T-cell (primary cell): ENCODE results near the gene TMEM247. TPM values are rescaled to one million over a fixed set of nuclear protein-coding genes. Genes with fewer than 3 reads are reported as not detected.

Source experiments
- ATAC-seq, 4 experiments: fragments of 200-7000 bp in 3 of 4; fragments of 150-1000 bp in 1 of 4; cut with Tn5 transposase; replicated peaks in 1 of 4; 1 replicate in 3 of 4; 2 replicates in 1 of 4; pipeline ENCODE4 v1.10.0; 2021; ENCODE audit warnings: moderate library complexity in 3 of 4, mild to moderate bottlenecking in 2 of 4, moderate number of reproducible peaks in 1 of 4
- CTCF ChIA-PET, 2 donors: fragments of 300-600 bp; sonication (Branson Sonifier 250); formaldehyde crosslinking; loops; one replicate each; lab custom pipeline; 2022; ENCODE audit warnings: antibody characterized with exemption in 2 of 2; lab: Charles Lee
- POLR2A ChIA-PET, 2 donors: fragments of 300-600 bp; sonication (Branson Sonifier 250); formaldehyde crosslinking; loops; one replicate each; lab custom pipeline; 2022; ENCODE audit warnings: antibody characterized with exemption in 2 of 2; lab: Charles Lee
- DNase-seq, 35 experiments: peaks; one replicate each; pipeline versions ENCODE4 v3.0.0 to v3.0.0-alpha.2; 2013 to 2023
- H3K27ac ChIP-seq: one replicate; pipeline ENCODE4 v1.5.1; 2013; ENCODE audit warnings: low read length
- H3K27me3 ChIP-seq, 2 experiments: replicated peaks in 1 of 2; 1 replicate in 1 of 2; 2 replicates in 1 of 2; pipeline versions ENCODE4 v1.6.1 to v1.7.0; 2013; ENCODE audit warnings: low read length in 1 of 2, mixed read lengths in 1 of 2; ENCODE audit not compliant: control insufficient read depth in 2 of 2, insufficient read depth in 2 of 2; ENCODE audit errors: extremely low read depth in 1 of 2
- H3K36me3 ChIP-seq, 2 donors: 1 replicate in 1 of 2; 2 replicates in 1 of 2; pipeline versions ENCODE4 v1.6.1 to v1.7.0; 2013; ENCODE audit warnings: low read length in 1 of 2; ENCODE audit not compliant: control insufficient read depth in 2 of 2, insufficient read depth in 1 of 2; ENCODE audit errors: extremely low read depth in 1 of 2
- H3K4me1 ChIP-seq, 2 experiments: 1 replicate in 1 of 2; 2 replicates in 1 of 2; pipeline versions ENCODE4 v1.6.1 to v1.7.0; 2013; ENCODE audit warnings: low read length in 2 of 2, mixed read lengths in 1 of 2; ENCODE audit not compliant: insufficient read depth in 2 of 2, control insufficient read depth in 1 of 2; ENCODE audit errors: extremely low read depth in 1 of 2
- H3K4me3 ChIP-seq, 2 donors: 1 replicate in 1 of 2; 2 replicates in 1 of 2; pipeline versions ENCODE4 v1.5.1 to v1.7.0; 2013; ENCODE audit warnings: mild to moderate bottlenecking in 2 of 2, low read length in 1 of 2, moderate library complexity in 1 of 2; ENCODE audit not compliant: control insufficient read depth in 1 of 2; ENCODE audit errors: extremely low read depth in 1 of 2
- H3K9me3 ChIP-seq: 2 replicates; pipeline ENCODE4 v1.7.0; 2013
- H3K27ac Mint-ChIP-seq, 2 donors: one replicate each; pipeline ENCODE4 v1.8.0; 2020 to 2021; ENCODE audit warnings: mild to moderate bottlenecking in 2 of 2, mixed read lengths in 2 of 2
- H3K27me3 Mint-ChIP-seq, 2 donors: one replicate each; pipeline ENCODE4 v1.8.0; 2021 to 2022; ENCODE audit warnings: mixed read lengths in 2 of 2
- H3K36me3 Mint-ChIP-seq: one replicate; pipeline ENCODE4 v1.8.0; 2021; ENCODE audit warnings: mixed read lengths
- H3K4me1 Mint-ChIP-seq, 3 donors: one replicate each; pipeline ENCODE4 v1.8.0; 2020 to 2022; ENCODE audit warnings: mixed read lengths in 3 of 3, mild to moderate bottlenecking in 1 of 3
- H3K4me3 Mint-ChIP-seq, 3 donors: one replicate each; pipeline ENCODE4 v1.8.0; 2020 to 2022; ENCODE audit warnings: mild to moderate bottlenecking in 3 of 3, mixed read lengths in 3 of 3, moderate library complexity in 3 of 3
- H3K9me3 Mint-ChIP-seq, 3 donors: one replicate each; pipeline ENCODE4 v1.8.0; 2020 to 2022; ENCODE audit warnings: mixed read lengths in 3 of 3
- WGBS: methylation state at CpG from one replicate; pipeline ENCODE4 v1.1.5; 2013; ENCODE audit warnings: missing lambda C conversion rate; ENCODE audit not compliant: insufficient coverage; 5-methylcytosine and 5-hydroxymethylcytosine counted together
- total RNA-seq, 35 experiments: library from RNA in 6 of 35; stranded (reverse) in 6 of 35; fragments of 120-200 nt in 1 of 35; gene quantifications; one replicate each; pipeline versions ENCODE4 v1.2.1 to v1.2.4 and lab custom pipeline; 2013 to 2026

The TMEM247 gene
- total RNA-seq, 5 donors from 2014 or later (not counting 1 experiment from before 2014, with no cell fraction given), result not detected

DNA sequence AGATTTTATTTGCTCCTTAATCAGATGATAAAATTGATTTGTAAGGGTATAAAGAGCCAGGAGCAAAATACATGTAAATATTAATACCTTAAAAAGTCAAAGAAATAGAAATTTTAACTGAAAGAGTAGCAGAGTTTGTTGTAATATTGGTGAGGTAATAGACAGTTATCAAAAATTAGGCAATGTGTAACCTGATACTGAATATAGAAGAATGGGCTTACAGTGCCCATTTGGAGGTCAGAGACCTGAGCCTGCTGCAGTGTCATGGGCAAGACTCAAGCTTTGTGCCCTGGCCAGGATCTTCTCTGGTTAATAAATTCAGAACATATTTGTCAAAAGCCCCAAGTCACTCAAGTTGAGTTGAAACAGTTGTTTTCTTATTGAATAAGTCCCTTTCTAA lies 29.7 kb upstream of the TMEM247 start:
- ATAC-seq (no peak), DNase-seq (no peak)
- Histone ChIP-seq H3K4me3 (no peak overlapping the region), H3K27me3 (peaks cover 0 to 3% of the 10 kb centered on the region in 2 experiments), H3K36me3 (no peaks in the 10 kb centered on the region), H3K4me1 (no peaks in the 10 kb centered on the region), H3K27ac (no peak overlapping the region), H3K9me3 (no peaks in the 10 kb centered on the region)
- Mint-ChIP-seq H3K4me3 (no peak overlapping the region), H3K9me3 (peaks cover 3 to 13% (median 10%) of the 10 kb centered on the region in 3 donors), H3K27me3 (peaks cover 0 to 7% of the 10 kb centered on the region in 2 donors), H3K36me3 (peaks cover 4% of the 10 kb centered on the region), H3K4me1 (no peaks in the 10 kb centered on the region), H3K27ac (no peak overlapping the region)
- CTCF ChIA-PET, result no interaction called here
- POLR2A ChIA-PET, result no interaction called here

DNA sequence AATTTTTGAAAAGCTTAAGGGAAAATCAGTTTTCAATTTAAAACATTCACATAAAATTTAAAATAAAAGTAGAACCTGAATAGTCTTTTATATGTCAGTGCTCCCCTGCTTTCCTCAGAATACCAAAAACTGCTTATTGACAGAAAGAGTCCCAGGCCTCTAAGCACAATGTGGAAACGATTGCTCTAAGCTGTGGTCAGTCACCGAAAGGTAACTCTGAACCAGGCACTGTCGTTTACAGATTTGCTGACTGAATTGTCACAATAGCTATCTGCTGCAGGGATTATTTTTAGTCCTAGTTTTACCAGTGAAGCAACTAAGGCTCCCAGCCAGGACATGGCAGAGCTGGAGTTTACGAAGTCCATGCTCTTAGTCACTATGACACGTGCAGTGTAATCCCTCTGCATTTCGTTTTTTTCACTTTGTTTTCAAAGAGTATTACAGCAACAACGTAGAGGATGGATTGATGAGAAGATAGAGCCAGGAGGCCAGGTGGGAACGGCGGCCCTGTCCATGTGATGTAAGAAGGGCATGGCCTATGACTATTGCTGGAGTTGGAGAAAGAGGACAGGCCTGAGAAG lies 28.1 kb upstream of the TMEM247 start:
- H3K36me3 Mint-ChIP-seq, result no peaks in the 10 kb centered on the region
- H3K4me1 Mint-ChIP-seq, result no peaks in the 10 kb centered on the region
- H3K9me3 Mint-ChIP-seq, result peaks cover 3 to 4% (median 3%) of the 10 kb centered on the region in 3 donors
- Histone ChIP-seq H3K36me3 (no peaks in the 10 kb centered on the region), H3K27me3 (peaks cover 0 to 3% of the 10 kb centered on the region in 2 experiments), H3K4me3 (no peak overlapping the region), H3K4me1 (no peaks in the 10 kb centered on the region), H3K9me3 (no peaks in the 10 kb centered on the region), H3K27ac (no peak overlapping the region)
- no peak overlapping the region for H3K27ac Mint-ChIP-seq
- DNase-seq, result no peak
- no peak overlapping the region for H3K4me3 Mint-ChIP-seq
- WGBS, result 89% methylated on average over 9 of the region's 9 CpGs
- CTCF ChIA-PET, result interaction anchor here in 1 of 2 donors (1.3 kb wide), 1 partner anchor 12 kb away, joined by 3 read pairs; no protein-coding TSS in a partner anchor
- H3K27me3 Mint-ChIP-seq, result peaks cover 0 to 5% of the 10 kb centered on the region in 2 donors
- POLR2A ChIA-PET, result no interaction called here
- ATAC-seq, result no peak

DNA sequence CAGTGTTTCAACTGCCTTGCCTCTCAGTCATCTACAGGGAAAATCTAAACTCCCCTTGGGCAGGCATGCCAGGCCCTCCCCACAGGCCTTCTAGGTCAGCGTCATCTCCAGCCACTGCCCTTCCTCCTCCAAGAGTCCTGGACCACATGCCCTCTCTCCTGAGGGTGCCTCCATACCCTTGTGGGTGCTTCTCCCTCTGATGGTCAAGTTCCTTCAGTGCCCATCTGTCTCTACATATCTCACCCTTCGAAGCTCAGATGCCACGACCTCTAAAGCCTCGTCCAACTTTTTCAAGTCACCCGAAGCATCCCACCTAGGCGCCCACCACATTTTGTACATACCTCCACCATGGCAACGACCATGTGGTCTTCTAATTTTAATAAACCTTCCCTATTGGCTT lies 22.6 kb upstream of the TMEM247 start:
- H3K4me3 ChIP-seq, result no peak overlapping the region
- no peaks in the 10 kb centered on the region for H3K27me3 ChIP-seq
- no peaks in the 10 kb centered on the region for H3K36me3 ChIP-seq
- Mint-ChIP-seq H3K27me3 (peaks cover 2 to 5% of the 10 kb centered on the region in 2 donors), H3K27ac (no peak overlapping the region), H3K9me3 (no peaks in the 10 kb centered on the region), H3K4me3 (no peak overlapping the region), H3K36me3 (no peaks in the 10 kb centered on the region), H3K4me1 (peaks cover 4 to 8% (median 7%) of the 10 kb centered on the region in 3 donors)
- no peak for DNase-seq
- H3K9me3 ChIP-seq, result no peaks in the 10 kb centered on the region
- H3K4me1 ChIP-seq, result peaks cover 0 to 7% of the 10 kb centered on the region in 2 experiments
- ChIA-PET POLR2A (no interaction called here), CTCF (no interaction called here)
- no peak overlapping the region for H3K27ac ChIP-seq
- ATAC-seq, result no peak
- WGBS, result 100% methylated on average over 1 of the region's 7 CpGs

- H3K4me3 ChIP-seq, result no peak overlapping the region
- peaks cover 0 to 7% of the 10 kb centered on the region in 2 experiments for H3K4me1 ChIP-seq
- no peaks in the 10 kb centered on the region for H3K27me3 ChIP-seq
- no peaks in the 10 kb centered on the region for H3K9me3 ChIP-seq
- no peak overlapping the region for H3K27ac ChIP-seq
- no peaks in the 10 kb centered on the region for H3K9me3 Mint-ChIP-seq
- ATAC-seq (no peak), DNase-seq (no peak)
- ChIA-PET CTCF (interaction anchor here (0.8 to 1.4 kb wide), 9 partner anchors 19 to 465 kb away, joined by 3 to 5 read pairs (median 3); no protein-coding TSS in a partner anchor), POLR2A (no interaction called here)
- no peaks in the 10 kb centered on the region for H3K36me3 Mint-ChIP-seq
- WGBS, result 88% methylated on average over 6 of the region's 9 CpGs
- H3K27ac Mint-ChIP-seq, result no peak overlapping the region
- H3K27me3 Mint-ChIP-seq, result peaks cover 2 to 5% of the 10 kb centered on the region in 2 donors
- no peak overlapping the region for H3K4me3 Mint-ChIP-seq
- H3K4me1 Mint-ChIP-seq, result peaks cover 4 to 9% (median 8%) of the 10 kb centered on the region in 3 donors
- no peaks in the 10 kb centered on the region for H3K36me3 ChIP-seq
Measured at GRCh38 chr2:46458763-46459500, 20.4 kb upstream of the TMEM247 start.

GRCh38 chr2:46459694-46460093 lies 19.7 kb upstream of the TMEM247 start:
- Mint-ChIP-seq H3K4me3 (no peak overlapping the region), H3K36me3 (no peaks in the 10 kb centered on the region), H3K4me1 (peaks cover 5 to 13% (median 8%) of the 10 kb centered on the region in 3 donors), H3K27me3 (peaks cover 2 to 5% of the 10 kb centered on the region in 2 donors), H3K9me3 (no peaks in the 10 kb centered on the region), H3K27ac (no peak overlapping the region)
- WGBS, result 35% methylated on average over 4 of the region's 5 CpGs
- H3K27me3 ChIP-seq, result no peaks in the 10 kb centered on the region
- ATAC-seq (no peak), DNase-seq (no peak)
- no peaks in the 10 kb centered on the region for H3K9me3 ChIP-seq
- no peaks in the 10 kb centered on the region for H3K36me3 ChIP-seq
- H3K27ac ChIP-seq, result no peak overlapping the region
- ChIA-PET CTCF (interaction anchor here (1.0 to 1.5 kb wide), 7 partner anchors 13 to 449 kb away, joined by 3 to 5 read pairs (median 3); no protein-coding TSS in a partner anchor), POLR2A (no interaction called here)
- peaks cover 0 to 10% of the 10 kb centered on the region in 2 experiments for H3K4me1 ChIP-seq
- H3K4me3 ChIP-seq, result no peak overlapping the region

DNA sequence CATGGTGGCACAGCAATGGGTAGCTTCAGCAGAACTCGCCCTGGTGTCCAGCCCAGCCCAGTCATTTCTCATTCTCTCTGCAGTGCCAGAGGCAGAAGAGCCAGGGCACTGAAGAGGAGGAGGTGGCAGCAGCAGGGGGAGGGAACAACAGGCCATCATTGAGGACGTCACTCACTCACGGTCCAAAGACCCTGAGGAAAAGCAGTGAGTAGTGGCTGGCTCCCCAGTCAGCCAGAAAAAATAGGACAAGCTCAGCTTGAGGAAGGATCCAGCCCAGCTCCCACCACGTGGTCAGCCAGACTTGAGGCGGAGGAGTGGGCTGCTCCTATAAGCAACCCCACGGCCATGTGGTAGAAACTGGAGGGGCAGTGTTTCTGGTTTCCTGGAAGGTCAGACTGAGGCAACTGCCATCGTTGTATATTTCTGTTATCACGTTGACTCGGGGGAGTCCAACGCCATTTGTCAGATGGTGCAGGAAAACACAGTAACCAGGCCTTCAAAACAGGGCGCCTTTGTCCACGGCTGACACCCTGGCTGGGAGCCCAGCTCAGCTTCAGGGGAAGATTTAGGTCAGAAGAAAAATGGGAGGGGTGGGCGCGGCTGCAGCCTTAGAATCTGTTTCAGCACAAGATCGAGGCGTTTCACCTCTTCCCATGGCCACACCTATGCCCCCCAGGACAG lies 19.0 kb upstream of the TMEM247 start:
- Mint-ChIP-seq H3K27me3 (peaks cover 2 to 5% of the 10 kb centered on the region in 2 donors), H3K27ac (no peak overlapping the region), H3K36me3 (no peaks in the 10 kb centered on the region), H3K4me1 (peaks cover 5 to 13% (median 8%) of the 10 kb centered on the region in 3 donors), H3K9me3 (no peaks in the 10 kb centered on the region), H3K4me3 (no peak overlapping the region)
- 88% methylated on average over 11 of the region's 16 CpGs for WGBS
- no peak for DNase-seq
- Histone ChIP-seq H3K27me3 (no peaks in the 10 kb centered on the region), H3K4me3 (no peak overlapping the region), H3K27ac (no peak overlapping the region), H3K4me1 (peaks cover 0 to 10% of the 10 kb centered on the region in 2 experiments), H3K36me3 (no peaks in the 10 kb centered on the region), H3K9me3 (no peaks in the 10 kb centered on the region)
- CTCF ChIA-PET, result interaction anchor here (0.6 to 1.5 kb wide), 10 partner anchors 11 to 450 kb away, joined by 3 to 5 read pairs (median 3); no protein-coding TSS in a partner anchor
- POLR2A ChIA-PET, result no interaction called here
- ATAC-seq, result no peak
